Jurkat, Clone E6-1 (cell line): ENCODE results near the gene NAP1L4.

Experiments used
- DNase-seq: peaks from one replicate; pipeline ENCODE4 v3.0.0-alpha.2; 2011; ENCODE audit warnings: low read depth, low spot score
- H3K4me3 ChIP-seq: 2 replicates; pipeline ENCODE4 v1.5.1; 2011; ENCODE audit warnings: mild to moderate bottlenecking, low read length, control low read depth, moderate library complexity

Gene NAP1L4

DNA sequence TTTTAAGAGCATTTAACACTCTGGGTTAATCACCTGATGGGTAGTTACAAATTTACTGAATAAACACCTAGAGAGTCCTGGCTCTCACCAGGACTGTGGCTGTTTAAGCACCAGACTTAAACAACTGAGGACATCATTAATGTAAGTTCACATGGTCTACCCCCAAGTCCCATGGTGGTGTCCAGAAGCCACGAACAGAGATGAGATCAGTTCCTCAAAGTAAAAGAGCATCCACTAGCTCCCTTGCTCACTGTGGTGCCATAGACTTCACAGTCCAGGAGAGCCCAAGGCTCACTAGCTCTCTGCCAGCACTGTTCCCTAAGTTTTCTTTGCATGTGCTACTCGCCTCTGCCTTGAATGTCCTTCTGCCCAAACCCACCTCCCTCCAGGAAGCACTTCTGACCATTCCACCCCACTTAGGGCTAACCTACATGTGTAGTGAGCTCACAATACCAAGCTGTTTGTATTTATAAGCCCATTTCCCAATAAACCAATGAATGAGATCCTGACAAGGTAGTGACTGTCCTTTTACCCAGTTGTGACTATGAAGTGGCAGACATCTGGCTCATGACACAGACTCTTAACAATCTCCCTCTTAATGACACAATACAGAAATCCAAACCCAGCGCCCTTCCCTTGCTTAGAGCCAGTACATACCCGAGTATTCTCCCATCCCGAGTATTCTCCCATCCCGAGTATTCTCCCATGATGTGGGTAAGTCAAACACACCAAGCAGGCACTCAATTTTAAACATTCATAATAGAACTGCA is 15.7 kb downstream of the NAP1L4 start:
- no peak for DNase-seq
- H3K4me3 ChIP-seq: no peak overlapping the region

DNA sequence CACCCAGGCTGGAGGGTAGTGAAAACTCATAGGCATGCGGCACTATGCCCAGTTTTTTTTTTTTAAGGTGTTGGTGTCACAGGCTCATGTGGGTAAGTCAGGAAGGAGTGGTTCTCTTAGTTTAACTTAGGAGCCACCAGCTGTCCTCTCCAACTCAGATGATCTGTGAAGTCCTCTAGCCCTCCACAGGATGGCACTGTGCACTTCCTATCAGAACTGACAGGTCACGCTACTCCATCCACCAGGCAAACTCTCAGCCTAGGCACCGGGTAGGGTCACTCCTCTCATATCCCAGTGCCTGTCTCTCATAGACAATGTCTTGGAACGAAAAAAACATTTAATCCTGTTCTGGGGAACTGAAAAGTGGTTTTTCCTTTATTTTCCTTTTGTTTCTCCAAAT is 16.5 kb downstream of the NAP1L4 start:
- no peak overlapping the region for H3K4me3 ChIP-seq
- peak; percentile 39 for DNase-seq

DNA sequence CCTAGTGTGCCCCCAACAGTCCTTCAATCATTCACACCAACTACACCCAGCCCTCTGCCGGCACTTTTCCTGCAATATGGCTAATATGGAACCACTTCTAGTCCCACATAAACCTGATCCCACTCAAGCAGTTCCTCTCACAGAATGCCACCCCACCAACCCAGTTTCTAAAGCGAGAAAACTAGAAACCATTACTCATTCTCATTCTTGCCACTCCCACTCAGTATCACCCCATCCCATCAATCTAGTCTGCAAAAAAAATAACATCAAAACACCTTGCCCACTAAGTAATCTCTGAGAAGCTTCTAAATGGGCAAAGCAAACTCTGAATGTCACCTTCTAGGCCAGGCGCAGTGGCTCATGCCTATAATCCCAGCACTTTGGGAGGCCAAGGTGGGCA is 17.9 kb downstream of the NAP1L4 start:
- H3K4me3 ChIP-seq: no peak overlapping the region
- DNase-seq: no peak

DNA sequence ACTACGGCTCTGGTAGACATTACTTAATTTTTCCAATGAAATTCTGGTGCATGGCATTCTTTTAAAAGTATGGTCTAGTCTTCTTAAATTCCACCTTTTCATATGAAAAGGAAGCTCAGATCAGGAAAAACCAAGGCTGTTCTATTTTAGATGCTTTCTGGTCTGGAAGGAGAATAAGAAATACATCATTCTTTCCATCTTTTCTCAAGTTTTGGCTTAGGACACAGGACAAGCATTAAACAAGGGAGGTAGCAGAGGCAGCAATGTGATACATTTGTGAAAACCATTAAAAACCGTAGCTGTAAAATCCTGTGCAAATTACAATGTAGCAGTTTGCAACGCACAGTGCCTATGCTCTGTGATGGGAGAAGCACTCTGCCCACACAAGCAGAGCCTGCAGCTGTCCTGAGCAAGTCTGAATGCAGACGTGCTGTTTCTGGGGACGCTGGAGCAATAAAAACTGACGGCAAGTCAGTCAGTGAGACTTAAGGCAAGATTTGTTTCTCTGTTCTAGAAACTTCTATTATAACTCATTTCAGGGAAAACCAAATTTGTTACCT is 23.7 kb downstream of the NAP1L4 start:
- no peak overlapping the region for H3K4me3 ChIP-seq
- DNase-seq: no peak

DNA sequence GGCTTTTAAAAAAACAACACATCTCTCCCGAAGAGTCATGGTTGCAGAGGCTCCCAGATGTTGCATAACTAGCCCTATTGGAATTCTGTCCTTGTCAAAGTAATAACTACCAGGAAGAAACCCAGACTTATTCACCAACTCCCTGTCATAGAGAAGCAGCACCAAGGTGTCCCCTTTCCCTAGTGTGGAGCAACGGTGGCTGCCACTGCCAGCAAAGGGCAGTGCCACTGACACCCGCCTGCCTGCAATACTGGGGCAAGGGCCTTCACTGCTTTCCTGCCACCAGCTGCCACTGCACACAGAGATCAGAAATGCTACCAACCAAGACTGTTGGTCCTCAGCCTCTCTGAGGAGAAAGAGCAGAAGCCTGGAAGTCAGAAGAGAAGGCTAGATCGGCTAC is 27.3 kb downstream of the NAP1L4 start:
- H3K4me3 ChIP-seq: no peak overlapping the region
- DNase-seq: no peak

DNA sequence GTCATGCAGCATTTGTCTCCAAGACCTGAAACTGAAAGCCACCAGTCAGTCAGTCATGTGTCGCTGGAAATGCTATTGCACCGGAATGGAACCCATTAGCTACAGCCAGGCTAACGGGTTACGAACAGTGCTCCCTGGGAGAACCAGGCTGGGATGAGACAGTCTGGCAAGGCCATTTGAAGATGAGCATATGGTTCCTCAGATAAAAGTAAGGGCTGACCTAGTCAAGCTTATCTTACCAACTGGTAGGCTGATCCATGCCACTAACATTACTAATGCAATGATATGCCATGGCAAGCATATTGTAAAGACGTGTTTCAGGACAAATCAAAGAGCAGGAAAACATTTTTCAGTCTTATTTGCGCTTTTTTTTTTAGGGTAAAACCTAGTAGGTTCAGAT is 28.4 kb downstream of the NAP1L4 start:
- DNase-seq: no peak
- H3K4me3 ChIP-seq: no peak overlapping the region

DNA sequence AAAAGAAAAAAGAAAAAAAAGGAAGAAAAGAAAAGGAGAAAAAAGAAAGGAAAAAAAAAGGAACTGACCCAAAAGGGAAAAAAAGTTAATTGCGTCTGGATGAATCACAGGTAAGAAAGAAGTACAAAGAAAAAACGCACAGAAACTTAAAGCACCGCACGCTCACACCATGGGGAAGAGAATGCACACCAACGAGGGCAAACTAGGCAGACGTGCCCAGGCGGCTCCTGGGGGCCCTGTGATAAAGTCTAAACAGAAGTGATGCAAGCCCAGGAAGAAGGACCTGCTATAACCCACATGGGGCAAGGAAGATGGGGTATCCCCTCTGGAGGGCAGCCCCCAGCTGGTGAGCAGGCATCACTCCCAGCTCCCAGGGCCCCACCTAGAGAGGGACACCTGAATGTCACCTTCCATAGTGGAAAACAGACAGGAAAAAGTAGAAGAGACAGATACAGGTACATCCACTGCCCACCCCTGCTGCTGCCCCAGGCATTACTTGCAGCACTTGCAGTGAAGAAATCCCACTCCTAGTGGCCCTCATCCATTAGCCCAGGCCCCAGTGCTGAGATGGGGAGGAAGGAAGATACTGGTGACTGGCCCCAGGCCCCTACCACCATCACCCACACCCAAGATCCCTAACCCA is 28.9 kb downstream of the NAP1L4 start:
- H3K4me3 ChIP-seq: no peak overlapping the region
- DNase-seq: no peak

DNA sequence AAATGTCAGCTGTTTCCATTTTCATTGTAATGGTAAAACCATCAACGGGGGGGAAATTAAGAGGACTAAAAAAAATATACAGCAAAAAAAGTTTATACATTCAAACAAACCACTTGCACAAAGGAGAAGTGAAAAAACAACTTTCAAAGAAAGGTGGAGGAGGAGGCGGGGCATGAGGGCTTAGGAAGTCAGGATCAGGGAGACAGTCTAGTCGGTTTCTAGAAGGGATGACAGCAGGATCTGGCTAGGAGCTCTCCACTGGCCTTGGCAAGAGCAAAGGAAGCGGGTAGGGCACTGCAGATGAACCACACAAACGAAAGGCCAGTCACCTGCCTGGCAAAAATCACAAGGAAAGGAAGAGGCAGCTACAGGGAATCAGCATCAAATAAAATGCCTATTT is 31.0 kb downstream of the NAP1L4 start:
- no peak for DNase-seq
- no peak overlapping the region for H3K4me3 ChIP-seq

DNA sequence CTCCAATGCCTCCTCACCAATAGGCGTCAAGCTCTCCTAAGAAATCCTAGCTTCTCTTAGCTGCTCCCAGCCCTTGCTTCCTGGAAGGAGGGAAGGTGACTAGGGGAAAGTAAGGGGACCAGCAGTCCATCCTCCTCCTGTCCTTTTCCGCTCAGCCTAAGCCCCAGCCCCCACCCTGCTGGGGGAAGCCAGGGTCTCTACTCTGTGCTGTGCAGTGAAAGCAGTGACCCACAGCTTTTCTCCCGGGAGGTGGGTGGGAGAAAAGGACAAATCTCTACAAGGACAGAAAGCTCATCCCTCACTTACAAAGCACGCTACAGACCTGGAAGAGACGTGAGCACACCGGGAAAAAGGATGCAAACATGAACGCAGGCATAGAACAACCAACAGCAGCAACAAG is 32.0 kb downstream of the NAP1L4 start:
- no peak overlapping the region for H3K4me3 ChIP-seq

DNA sequence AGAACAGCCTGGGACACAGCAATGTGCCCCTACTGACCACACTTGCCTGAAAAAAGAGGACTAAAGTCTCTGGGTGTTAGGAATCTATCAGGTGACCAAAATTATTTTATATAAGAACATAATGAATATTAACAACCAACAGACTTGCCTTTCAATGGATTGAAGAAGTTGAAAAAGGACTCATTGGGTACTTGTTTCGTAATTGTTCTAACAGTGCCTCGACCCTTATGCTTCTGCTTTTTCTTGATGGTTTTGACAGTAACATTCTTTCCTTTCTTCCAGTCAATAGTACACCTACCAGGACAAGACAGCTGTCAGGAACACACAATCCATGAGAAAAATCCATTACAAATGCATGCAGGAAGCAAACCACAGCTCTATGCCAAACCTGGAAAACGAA is 33.9 kb downstream of the NAP1L4 start:
- no peak for DNase-seq
- H3K4me3 ChIP-seq: no peak overlapping the region

More for the DNA sequence above, 32.0 kb downstream of the NAP1L4 start:
- no peak for DNase-seq

DNA sequence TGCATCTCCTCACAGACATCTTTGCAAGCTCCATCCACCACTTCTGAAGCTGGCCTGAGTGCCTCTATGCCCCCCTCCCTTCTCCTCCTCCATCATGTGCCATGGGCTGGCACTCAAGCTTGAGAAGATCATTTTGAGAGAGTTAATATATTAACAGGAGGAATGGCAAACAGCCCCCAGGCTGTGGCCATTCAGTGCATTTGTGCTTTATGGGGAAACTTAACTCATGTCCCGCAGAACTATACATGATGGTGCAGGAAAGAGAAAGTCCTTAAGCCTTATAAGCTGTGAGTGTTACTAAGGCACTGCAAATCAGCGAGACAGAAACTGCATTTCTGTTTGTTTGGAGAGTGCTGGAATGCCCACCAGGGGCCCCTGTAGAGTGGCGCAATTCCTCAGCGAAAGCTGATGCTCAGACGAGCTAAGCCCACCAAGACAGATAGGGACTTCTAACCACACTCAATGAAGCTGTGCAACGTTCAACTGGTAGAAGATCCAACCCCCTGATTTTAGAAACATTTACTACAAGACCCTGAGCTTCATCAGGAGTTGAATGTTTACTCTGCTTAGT is 36.1 kb downstream of the NAP1L4 start:
- H3K4me3 ChIP-seq: no peak overlapping the region
- no peak for DNase-seq

DNA sequence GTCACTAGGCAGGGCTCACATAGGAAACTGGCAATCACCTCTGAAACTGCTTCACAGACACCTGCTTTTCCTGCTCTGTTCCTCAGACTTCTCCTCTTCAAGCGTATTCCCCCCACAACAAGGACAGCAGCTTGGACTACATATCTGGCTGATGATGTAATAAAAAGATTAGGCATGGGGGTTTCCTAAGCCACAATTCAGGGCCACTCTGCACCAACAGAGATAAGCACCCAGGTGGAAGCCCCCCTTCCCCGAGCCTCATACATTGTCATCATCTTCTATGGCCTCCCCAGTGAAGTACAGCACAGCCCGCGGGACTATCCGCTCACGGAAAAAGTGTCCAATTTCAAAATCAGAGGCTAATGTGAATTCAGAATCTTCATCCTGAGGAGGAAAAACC is 37.9 kb downstream of the NAP1L4 start:
- no peak overlapping the region for H3K4me3 ChIP-seq
- DNase-seq: no peak

DNA sequence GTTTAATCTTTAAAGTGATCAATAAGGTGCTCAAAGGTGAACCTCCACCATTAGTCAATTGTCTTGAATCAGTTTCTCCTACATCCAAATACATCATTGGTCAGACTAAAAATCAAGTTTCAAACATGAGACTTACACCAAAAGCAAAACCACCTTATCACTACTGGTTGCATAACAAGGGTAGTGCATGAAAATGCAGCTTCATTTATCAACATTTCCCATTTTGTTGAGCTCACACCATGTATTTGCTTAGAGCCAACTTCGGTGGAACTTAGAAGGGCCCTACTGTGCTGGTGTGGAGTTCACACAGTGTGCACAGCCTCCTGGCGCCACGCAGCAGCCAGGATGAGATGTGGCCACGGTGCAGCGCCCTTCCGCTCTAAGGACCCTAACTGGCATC is 39.8 kb downstream of the NAP1L4 start:
- no peak overlapping the region for H3K4me3 ChIP-seq

DNA sequence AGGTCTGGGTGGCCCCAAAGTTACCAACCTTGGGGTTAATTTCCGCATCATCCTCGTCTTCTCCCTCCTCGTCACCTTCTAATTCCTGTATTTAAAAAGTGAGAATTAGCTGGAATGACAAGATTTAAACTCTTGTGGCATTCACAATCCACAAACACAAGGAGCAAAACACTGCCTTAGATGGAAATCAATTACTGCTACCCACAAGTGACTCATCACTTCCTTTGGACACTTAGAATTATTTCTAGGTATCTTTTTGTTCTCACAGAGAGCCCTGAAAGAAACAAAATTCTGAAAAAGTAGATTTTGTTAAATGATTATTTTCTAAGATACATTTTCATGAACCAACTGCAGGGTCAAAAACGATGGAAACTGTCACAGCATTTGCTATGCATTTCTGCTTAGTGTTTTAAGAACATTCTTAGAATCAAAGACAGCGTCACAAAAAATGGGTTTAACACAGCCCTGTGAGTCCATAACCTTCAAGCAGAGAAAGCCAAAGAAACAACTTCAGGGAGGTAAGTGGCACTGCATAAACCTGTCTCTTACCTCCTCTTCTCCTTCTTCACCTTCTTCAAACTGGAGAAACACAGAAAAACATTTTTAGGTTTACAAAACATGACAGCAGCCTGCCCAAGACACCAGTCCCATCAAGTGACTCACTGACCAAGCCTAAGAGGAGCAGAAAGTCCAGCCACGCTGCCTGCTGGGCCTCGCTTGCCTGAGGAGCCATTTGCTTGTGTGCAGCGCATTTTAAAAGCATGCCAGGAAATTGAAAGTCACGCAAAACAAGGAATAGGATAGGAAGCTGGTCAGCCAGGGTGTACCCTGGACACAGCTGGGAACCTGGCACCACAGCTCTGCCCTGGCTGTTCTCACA is 40.7 kb downstream of the NAP1L4 start:
- no peak overlapping the region for H3K4me3 ChIP-seq
- no peak for DNase-seq

More for the DNA sequence above, 39.8 kb downstream of the NAP1L4 start:
- no peak for DNase-seq

DNA sequence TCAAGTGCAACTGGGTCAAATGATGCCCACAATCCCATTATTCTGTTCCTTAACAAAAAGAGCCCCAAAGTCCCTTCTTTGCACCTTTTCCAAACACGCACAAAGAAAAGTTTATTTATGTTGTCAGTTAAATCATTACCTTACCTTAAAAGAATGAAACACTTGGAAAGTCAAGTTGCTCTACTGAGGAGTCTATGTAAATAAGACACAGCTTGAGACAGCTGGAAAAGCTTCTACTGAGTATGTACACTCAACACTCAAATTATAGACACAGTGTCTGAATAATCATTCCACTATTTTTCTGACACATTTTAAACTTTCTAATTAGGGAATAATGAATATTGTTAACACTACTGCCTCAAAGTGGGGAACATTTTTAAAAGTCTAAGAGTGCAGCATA is 41.3 kb downstream of the NAP1L4 start:
- no peak for DNase-seq
- no peak overlapping the region for H3K4me3 ChIP-seq

DNA sequence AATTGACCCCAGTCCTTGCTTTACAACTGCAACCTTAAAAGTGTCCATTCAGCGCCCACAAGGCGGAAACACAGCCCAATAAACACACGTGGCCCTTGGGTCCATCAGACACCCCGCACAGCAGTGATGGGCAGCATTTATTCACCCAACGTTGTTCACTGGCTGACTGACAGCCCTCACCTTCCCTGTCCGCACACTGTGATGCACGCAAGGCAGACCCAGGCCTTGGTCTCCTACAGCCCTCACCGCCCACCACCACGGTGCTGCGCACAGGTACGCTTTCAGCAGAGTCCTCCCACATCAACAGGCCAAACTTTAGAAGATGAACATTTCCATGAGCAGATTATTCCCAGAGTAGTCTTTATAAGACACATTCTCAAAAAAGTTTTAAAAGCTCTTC is 42.2 kb downstream of the NAP1L4 start:
- H3K4me3 ChIP-seq: no peak overlapping the region
- DNase-seq: no peak

DNA sequence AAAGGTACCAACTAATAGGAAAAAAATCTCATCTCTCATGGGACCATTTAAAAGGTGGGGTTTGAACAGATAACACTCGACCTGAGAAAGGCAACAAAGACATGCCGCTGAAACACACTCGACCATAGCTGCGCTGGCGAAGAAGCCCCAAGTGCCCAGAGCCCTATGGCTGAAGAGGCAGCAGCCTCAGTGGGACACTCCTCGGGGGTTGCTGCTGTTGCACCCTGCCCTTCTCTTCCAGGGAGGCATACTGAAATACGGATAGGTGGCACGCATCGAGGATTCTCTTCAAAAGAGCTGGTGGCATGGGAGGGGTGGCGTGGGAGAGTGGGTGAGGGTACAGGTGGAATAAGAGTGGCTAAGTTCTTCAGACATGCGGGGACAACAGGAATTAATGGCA is 44.4 kb downstream of the NAP1L4 start:
- no peak for DNase-seq
- H3K4me3 ChIP-seq: no peak overlapping the region

DNA sequence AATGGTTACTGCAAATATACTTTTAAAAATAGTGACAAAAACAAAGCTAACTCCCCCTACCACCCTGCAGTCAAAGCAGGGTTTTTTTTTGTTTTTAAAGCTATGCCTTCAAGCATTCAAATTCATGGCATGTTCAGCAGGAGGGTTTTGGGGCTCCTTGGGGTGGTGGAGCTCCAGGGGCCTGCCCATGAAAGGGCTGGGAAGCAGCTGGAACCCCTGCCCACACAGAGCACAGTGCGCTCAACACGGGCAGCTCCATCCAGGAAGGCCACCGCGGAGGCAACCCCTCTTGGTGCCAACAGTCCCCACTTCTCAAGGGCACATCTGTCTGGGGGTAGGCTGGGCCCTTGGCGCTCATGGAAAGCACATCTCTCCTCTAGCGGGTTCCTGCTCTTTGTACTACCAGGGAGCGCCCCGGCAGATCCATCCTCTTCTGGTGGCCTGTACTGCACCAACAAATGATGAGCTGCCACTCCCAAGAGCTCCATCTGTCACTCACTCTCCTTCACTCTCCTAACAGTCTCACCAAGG is 46.3 kb downstream of the NAP1L4 start:
- no peak for DNase-seq
- H3K4me3 ChIP-seq: no peak overlapping the region

DNA sequence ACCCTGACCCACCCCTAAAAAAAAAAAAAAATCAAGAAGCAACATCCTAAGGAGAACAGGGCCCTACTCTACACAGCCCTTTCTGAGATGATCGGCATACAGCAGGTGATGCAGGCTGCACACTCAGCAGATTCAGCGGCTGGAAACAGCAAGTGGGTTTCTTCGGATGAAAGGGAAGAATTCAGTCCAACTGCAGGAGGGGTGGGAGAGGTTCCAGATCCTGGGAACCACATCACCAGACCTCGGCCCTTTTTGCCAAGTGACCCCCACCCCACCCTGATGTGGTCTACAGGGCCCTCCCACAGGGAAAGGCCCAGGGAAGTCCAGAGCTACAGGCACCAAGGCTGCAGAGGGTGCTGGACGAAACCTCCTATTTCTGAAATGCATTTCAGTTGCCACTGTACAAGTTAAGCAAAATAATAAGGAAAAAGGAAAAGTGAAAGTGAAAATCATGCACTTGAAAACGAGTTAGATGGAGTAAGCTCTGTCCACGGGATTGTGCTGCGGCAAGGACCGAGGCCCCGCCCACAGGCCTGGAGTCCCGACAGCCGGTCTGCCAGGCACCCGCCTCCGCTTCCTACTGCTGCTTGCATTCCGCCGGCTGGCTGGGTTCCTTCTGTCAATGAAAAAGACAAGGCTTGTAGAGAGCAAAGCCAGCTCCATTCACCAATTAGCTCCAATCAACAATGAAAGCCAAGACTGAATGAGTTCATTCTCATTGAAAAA is 46.9 kb downstream of the NAP1L4 start:
- no peak for DNase-seq
- H3K4me3 ChIP-seq: no peak overlapping the region
